Erythroblast (primary cell): Measurements from ENCODE around the gene AHRR.

Experiments
- DNase-seq, 2 experiments: peaks; one replicate each; lab custom pipeline; 2025; lab: John Stamatoyannopoulos, UW
- GATA1 ChIP-seq: IDR thresholded peaks from 2 replicates; pipeline ENCODE4 v1.6.1; 2011; ENCODE audit warnings: low read depth, mild to moderate bottlenecking, control low read depth, low read length, moderate library complexity
- POLR2A ChIP-seq: IDR thresholded peaks from 2 replicates; pipeline ENCODE4 v1.6.1; 2011; ENCODE audit warnings: mild to moderate bottlenecking, low read length

AHRR gene

DNA sequence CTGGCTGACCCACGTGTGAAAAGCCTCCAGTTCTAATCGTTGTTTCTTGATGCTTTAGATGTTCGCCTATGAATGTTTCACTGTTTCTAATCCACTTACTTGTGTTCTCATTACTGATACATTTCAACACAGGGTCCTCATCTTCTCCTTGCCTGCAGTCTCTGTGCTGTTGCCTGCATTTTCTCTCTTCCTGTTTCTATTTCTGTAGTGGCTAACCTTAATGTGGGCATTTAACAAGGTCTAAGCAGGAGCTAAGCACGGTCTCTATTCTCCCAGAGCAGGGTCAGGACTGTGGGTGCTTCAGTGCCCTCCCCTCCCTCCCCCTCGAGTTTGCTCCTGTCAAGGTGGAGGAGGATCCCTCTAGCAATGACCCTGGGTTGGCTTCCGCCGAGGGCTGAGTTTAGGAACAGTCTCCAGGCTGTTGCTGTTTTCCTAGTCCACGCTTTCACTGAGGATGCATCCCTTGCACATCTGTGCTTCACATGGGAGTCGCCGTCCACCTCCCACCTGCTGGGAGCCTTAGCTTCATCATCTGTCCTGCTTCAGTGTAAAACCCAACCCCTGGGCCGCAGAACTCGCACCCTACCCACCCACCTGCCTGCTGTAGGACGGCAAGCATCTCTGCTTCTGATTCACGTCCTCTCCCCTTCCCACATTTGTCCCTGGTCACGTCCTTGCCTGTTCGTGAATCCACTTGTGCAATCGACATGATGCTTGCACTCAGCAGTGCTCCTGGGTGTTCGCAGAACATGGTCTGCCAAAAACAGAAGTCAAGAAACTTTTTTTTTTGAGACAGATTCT, 119.1 kb downstream of the AHRR start:
- TF ChIP-seq GATA1 (no peak), POLR2A (no peak)
- DNase-seq: no peak

DNA sequence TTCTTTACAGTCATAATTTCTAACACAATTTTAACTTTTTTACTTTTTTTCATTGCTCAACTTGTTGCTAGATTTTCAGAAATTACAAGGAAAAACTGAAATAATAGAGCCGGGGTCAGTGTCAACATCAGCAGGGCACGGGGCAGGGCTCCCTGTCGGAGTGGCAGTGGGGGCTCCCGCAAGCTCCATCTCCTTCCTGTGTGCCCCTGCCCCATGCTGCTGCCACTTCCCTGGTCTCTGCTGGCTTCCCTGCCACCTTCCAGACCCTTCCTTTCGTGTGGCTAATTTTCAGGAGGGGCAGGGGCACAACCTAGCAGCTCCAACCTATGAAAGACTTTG, 120.5 kb downstream of the AHRR start:
- no peak for TF ChIP-seq GATA1
- TF ChIP-seq POLR2A: no peak
- DNase-seq: no peak

DNA sequence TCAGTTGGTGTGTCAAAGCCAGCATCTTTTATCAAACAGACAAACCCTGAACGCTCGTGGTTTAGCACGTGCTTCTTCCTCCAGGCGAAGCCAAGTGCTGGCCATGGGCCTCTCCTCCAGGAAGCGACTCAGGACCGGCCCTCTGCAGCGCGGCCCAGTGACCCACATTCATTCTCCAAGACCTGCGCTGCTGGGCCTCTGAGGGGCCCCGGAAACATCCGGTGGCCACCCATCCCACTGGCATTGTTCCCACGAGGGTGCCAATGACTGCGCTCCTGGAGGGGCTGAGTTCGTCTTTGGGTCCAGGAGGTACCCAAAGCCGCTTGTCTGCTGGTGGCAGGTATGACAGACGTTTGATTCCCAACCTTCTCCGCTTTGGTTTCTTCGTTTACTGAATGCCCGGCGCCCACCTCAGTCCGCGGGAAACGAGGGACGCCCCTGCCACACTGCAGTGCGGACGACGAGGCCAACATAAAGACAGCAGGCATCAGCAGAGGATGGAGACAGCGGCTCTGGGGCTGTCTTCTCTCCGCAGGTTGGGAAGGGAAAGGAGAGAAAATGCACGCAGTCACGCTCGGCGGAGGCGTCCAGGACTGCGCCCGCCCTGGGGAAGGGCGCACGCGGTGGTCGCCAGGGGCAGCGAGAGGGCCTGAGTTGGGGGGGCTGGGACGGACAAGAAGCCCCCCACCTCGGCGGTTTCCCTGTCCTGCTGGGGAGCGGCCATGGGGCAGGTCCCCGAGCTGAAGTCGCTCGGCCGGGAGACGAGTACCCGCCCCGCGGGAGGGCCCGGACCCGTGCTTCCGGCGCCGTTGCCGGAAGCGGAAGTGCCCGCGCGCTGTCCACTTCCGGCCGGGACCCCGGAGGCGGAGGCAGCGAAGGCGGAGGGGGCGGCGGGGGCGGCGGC, 121.1 kb downstream of the AHRR start, which contains the start of gene EXOC3:
Gene EXOC3 (plus strand): TSS at position 842 of the 904 bp plus-strand sequence. CDS start 3,030 bp downstream, outside the sequence.
- TF ChIP-seq GATA1: no peak
- TF ChIP-seq POLR2A: peak; percentile 75
- DNase-seq: peak; percentile 87 to 90

DNA sequence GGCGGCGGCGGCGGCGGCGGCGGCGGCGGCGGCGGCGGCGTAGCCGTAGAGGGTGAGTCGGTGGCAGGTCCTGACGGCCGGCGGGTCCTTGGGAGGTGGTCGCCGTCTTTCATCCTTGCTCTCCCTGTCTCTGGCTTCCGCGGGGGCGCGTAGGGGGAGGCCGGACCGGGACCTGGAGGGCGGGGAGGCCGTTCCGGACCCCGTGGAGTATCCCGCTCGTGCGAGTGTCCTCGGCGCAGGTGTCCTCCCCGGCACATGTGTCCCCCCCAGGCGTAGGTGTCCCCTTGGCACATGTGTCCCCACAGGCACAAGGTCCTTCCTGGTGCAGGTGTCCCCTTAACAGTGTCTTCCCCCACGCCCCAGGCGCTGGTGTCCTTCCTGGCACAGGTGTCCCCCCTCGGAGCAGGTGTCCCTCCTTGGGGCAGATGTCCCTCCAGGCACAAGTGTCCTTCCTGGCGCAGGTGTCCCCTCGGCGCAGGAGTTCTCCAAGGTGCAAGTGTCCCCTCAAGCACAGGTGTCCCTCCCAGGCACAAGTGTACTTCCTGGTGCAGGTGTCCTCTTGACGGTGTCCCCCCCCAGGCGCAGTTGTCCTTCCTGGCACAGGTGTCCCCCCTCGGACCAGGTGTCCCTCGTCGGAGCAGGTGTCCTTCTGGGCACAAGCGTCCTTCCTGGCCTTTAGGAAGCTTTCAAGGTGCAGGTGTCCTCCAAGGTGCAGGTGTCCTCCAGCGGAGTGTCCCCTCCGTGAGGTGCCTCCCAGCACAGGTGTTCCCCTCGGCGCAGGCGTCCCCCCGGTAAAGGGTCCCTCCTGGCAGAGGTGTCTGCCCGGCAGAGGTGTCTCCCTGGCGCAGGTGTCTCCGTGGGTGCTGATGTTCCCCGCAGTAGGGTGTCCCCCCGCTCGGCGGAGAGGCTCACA, 122.0 kb downstream of the AHRR start:
- peak; percentile 47 for TF ChIP-seq POLR2A
- TF ChIP-seq GATA1: no peak
- DNase-seq: peak in 1 of 2 experiments; percentile 71

DNA sequence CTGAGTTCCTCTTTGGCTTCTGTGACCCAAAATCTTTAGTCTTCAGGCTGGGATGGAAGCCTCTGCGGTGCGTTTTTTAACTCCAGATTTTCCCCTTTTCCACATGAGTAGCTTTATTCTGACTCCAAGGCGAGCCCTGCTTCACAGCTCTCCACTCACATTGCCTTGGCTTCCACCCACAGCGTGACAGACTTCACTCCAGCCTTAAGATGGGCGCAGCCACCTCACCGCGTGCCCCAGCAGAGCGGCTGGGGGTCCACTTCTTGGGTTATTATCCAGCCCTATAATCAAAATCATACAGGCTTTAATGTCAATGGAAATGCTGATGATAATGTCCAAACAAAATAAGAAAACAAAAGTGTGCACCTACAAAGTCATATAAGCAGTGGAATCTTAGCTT, 122.7 kb downstream of the AHRR start:
- no peak for DNase-seq
- TF ChIP-seq GATA1: no peak
- no peak for TF ChIP-seq POLR2A

DNA sequence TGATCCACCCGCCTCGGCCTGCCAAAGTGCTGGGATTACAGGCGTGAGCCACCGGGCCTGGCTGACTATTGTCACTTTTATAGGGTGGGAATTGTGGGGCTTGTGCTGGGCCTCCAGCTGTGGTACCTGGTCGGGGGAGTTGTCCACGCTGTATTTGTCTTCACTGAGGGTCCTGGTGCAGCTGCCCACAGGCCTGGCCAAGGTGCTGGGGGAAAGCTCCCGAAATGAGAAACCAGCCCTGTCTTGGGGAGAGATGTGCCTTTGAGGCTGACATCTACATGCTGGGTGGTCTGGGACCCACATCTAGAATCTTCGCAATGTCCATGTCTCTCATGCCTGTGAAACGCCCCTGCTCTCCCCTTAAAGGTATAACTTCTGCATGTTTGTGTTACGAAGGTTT, 124.1 kb downstream of the AHRR start:
- TF ChIP-seq GATA1 (no peak), POLR2A (no peak)
- no peak for DNase-seq

DNA sequence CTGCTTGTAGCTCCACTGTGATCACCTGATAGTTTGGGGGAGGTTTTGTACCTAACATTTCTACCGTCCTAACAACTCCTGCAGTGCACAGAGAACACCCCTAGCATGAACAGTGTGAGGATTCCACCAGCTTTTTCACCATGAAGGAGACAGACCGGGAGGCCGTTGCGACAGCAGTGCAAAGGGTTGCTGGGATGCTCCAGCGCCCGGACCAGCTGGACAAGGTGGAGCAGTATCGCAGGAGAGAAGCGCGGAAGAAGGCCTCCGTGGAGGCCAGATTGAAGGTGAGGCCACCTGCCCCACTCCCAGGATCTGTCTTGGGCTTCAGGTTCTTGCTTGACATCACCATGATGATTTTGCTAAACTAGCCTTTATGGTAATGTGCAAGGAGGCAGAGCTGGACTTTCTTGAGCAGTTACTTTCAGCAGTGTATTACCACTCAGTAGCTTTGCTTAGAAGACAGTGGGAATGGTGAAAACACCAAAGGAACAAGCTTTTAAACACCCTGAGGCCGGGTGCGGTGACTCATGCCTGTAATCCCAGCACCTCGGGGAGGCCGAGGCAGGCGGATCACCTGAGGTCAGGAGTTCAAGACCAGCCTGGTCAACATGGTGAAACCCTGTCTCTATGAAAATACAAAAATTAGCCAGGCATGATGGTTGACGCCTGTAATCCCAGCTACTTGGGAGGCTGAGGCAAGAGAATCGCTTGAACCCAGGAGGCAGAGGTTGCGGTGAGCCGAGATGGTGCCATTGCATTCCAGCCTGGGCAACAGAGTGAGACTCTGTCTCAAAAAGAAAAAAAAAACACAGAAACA, 124.8 kb downstream of the AHRR start:
- no peak for DNase-seq
- TF ChIP-seq GATA1 (no peak), POLR2A (no peak)

DNA sequence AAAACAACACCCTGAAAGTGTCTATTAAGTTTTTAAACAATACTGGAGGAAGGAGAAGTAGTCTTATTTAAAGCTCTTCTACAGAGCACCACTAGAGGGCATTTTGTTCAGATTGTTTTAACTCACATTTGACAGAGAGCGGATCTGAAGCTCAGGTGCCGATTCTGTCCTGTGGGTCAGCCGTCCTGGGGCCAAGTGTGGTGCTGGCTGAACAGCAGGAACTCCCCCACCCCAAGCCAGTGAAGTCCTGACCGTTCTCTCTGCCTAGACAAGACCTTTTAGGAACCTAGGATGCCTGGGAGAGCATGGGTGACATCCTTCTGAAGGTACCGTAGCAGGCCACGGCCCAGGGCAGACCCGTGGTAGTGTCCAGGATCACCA, 125.4 kb downstream of the AHRR start:
- TF ChIP-seq GATA1: no peak
- TF ChIP-seq POLR2A: no peak
- peak; percentile 36 to 44 for DNase-seq

DNA sequence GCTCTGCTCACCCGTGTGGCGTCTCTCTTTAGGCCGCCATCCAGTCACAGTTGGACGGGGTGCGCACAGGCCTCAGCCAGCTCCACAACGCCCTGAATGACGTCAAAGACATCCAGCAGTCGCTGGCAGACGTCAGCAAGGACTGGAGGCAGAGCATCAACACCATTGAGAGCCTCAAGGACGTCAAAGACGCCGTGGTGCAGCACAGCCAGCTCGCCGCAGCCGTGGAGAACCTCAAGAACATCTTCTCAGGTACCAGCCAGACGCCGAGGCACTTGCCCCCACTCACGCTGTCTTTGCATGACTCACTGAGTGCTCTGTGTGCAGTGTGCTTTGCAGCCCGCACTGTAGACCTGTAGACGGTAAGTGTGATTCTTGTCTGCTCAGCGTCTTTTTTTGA, 126.0 kb downstream of the AHRR start:
- no peak for DNase-seq
- TF ChIP-seq GATA1 (no peak), POLR2A (no peak)

DNA sequence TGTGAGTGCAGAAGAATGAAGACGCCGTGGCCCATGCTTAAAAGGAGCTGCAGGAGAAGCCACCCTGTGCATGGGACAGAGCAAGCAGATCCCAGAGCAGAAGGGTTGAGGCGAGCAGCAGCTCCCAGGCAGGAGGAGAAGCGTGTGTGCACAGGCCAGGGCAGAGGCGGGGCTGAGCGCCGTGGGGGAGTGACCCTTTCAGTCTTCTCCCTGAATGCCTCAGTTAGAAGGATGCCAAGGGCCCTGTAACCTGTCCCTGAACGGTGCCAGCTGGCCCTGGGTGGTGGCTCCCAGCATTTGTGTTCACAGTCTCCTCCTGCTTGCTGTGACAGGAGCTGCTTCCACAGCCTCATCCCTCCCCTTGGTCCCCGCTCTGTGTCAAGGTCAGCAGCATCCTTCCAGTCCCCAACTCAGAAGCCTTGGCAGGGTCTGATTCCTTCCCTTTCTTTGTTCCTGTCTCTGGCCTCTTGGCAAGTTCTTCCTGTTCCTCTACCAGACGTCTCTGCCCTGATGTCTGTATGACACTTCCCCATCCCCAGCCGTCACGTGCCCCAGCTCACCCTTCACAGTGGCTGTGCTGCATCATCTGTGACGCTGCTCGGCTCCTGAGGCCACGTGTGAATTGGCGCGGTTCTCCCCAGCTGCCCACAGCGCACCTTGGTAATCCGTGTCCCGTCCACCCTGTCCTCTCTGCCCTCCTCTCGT, 126.7 kb downstream of the AHRR start:
- DNase-seq: no peak
- TF ChIP-seq POLR2A (no peak), GATA1 (no peak)

DNA sequence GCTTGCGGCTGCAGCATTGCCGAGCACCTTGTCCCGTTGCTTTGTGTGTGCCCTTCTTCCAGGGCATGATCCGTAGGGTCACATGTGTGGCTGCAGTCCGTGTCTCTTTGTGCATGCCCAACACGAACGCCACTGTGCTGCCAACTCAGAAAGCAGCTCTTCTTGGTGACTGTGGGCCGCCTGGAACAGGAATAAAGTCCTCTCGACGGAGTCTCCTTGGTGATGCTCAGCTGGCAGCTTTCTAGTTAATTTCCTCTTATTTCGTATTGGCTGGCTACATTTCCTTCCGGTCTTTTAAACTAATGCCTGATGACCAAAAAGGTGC, 127.2 kb downstream of the AHRR start:
- TF ChIP-seq GATA1: no peak
- TF ChIP-seq POLR2A: no peak
- no peak for DNase-seq

DNA sequence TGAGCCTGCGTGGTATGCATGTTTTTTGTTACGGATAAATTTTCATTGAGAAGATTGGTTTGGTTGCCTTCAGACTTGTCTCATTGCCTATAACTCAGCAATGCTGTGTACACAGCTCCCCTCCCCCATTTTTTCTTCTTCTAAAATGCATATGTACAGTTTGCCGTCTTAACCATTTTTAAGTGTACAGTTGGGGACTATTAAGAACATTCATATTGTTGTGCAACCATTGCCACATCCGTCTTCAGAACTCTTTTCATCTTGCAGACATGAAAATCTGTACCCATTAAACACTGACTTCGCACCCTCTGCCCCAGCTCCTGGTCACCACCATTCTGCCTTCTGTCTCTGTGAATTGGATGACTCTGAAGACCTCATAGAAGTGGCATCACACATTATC, 127.6 kb downstream of the AHRR start:
- DNase-seq: no peak

More for the DNA sequence above, 127.6 kb downstream of the AHRR start:
- no peak for TF ChIP-seq GATA1
- TF ChIP-seq POLR2A: no peak
